GM21367 (cell line): ENCODE measurements around the gene HOXB8.

ENCODE experiments used
- ATAC-seq: cut with Tn5 transposase; IDR thresholded peaks from one replicate; pipeline ENCODE4 v1.9.1; 2021; ENCODE audit not compliant: unreplicated experiment

The HOXB8 gene

GRCh38 chr17:48596735-48597527, 18.2 kb downstream of the HOXB8 start:
- ATAC-seq = no peak

- ATAC-seq = no peak
These were observed 18.9 kb downstream of the HOXB8 start for GRCh38 chr17:48596000-48596734.

- ATAC-seq = no peak
These were observed 19.7 kb downstream of the HOXB8 start for GRCh38 chr17:48595278-48595999.

GRCh38 chr17:48594538-48595277, 20.4 kb downstream of the HOXB8 start:
- no peak for ATAC-seq

- no peak for ATAC-seq
These were observed 21.1 kb downstream of the HOXB8 start for GRCh38 chr17:48593840-48594537.

- no peak for ATAC-seq
These were observed 21.8 kb downstream of the HOXB8 start, which contains the start of gene HOXB5 for GRCh38 chr17:48593126-48593829. HOXB5 (minus strand) TSS chr17:48593779; CDS start chr17:48593682, 97 bp downstream.

GRCh38 chr17:48592577-48592976, 22.5 kb downstream of the HOXB8 start:
- no peak for ATAC-seq

GRCh38 chr17:48592057-48592514, 23.0 kb downstream of the HOXB8 start:
- ATAC-seq = no peak

- ATAC-seq = no peak
These were observed 23.6 kb downstream of the HOXB8 start for GRCh38 chr17:48591255-48592056.

- ATAC-seq = no peak
These were observed 24.4 kb downstream of the HOXB8 start for GRCh38 chr17:48590607-48591161.

GRCh38 chr17:48589831-48590606, 25.1 kb downstream of the HOXB8 start, which contains the start of gene HOXB3:
HOXB3 (minus strand) TSS chr17:48590241; CDS start chr17:48552474, 37,767 bp downstream.
- ATAC-seq = no peak

GRCh38 chr17:48589060-48589830, 25.8 kb downstream of the HOXB8 start:
- no peak for ATAC-seq

GRCh38 chr17:48588528-48588927, 26.6 kb downstream of the HOXB8 start:
- ATAC-seq = no peak

GRCh38 chr17:48588074-48588415, 27.0 kb downstream of the HOXB8 start:
- ATAC-seq = no peak

- no peak for ATAC-seq
These were observed 27.6 kb downstream of the HOXB8 start for GRCh38 chr17:48587276-48588073.
